ENCODE results near the gene KLK10. TPM values are rescaled to one million over a fixed set of nuclear protein-coding genes. Genes with fewer than 3 reads are reported as not detected.
A peak's percentile ranks its signal among the peaks of the same experiment; 100 is the strongest.

The KLK10 gene
- total RNA-seq, 1 experiment from 2014 or later: 33.6 TPM

DNA sequence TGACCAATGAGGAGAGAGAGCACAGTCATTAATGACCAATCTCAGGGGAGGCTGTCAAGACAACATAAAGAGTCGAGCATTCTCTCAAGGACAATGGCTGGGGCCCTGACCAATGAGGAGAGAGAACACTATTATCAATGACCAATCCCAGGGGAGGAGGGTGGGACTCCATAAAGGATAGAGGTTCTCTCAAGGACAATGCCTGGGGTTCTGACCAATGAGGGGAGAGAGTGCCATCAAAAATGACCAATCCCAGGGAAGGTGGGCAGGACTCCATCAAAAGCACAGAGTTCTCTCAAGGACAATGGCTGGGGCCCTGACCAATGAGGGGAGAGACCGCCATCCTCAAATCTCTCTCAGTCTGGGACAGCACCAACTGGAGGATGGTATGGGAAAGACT, 10.2 kb upstream of the KLK10 start:
- no peak overlapping the region for H3K27ac ChIP-seq (ENCODE audit: low read depth, low read length)
- intact Hi-C loops (cut with micrococcal nuclease): no loop called here
- H3K79me2 ChIP-seq (ENCODE audit: insufficient read depth, low read length): no peaks in the 10 kb centered on the region
- DNase-seq (ENCODE audit: low read depth, low spot score): no peak
- POLR2A ChIA-PET: no interaction called here
- H3K4me3 ChIP-seq (replicated peaks in 1 of 2; ENCODE audit: low read depth in 1 of 2, low read length in 2 of 2): no peak overlapping the region
- no peak overlapping the region for H3K4me2 ChIP-seq (ENCODE audit: low read length)
- no peaks in the 10 kb centered on the region for H3K36me3 ChIP-seq (ENCODE audit: control insufficient read depth in 1 of 2, insufficient read depth in 2 of 2, low read length in 2 of 2)
- H3K27me3 ChIP-seq (ENCODE audit: insufficient read depth, low read length): no peaks in the 10 kb centered on the region
- H3K9me3 ChIP-seq (ENCODE audit: control insufficient read depth in 1 of 2, insufficient read depth in 1 of 2, low read depth in 1 of 2, low read length in 2 of 2): no peaks in the 10 kb centered on the region
- peaks cover 0 to 12% of the 10 kb centered on the region in 2 experiments; a peak in 2 of 4 replicates for H3K4me1 ChIP-seq (ENCODE audit: control insufficient read depth in 1 of 2, insufficient read depth in 2 of 2, low read length in 2 of 2)
- TF ChIP-seq RAD21 (IDR thresholded peaks at IDR 0.05; ENCODE audit: low read depth): no peak
- TF ChIP-seq SP1 (IDR thresholded peaks at IDR 0.05; ENCODE audit: low read depth): no peak
- TF ChIP-seq YY1 (IDR thresholded peaks at IDR 0.05; ENCODE audit: extremely low read depth, insufficient replicate concordance, low read depth, low read length): no peak
- no peak for TF ChIP-seq POLR2A (IDR thresholded peaks at IDR 0.05; ENCODE audit: borderline replicate concordance, extremely low read depth, insufficient read depth, insufficient read length)
- no peak for TF ChIP-seq FOSL1 (IDR thresholded peaks at IDR 0.05; ENCODE audit: low read depth)
- CTCF ChIA-PET: no interaction called here
- no TSS peak for BruUV-seq (replicated peaks)
- RAD21 ChIA-PET (ENCODE audit: low non-redundant PET in 1 of 2, low total read pairs in 2 of 2, uncharacterized antibody in 2 of 2, unreplicated experiment in 2 of 2): no interaction called here
- no peak overlapping the region for H3K9ac ChIP-seq (ENCODE audit: low read length)
- H4K20me1 ChIP-seq (ENCODE audit: insufficient read depth): no peaks in the 10 kb centered on the region
- H2AFZ ChIP-seq (ENCODE audit: low read depth, low read length, poor library complexity, severe bottlenecking): no peak overlapping the region
- H3K9me2 ChIP-seq (ENCODE audit: insufficient read depth): no peaks in the 10 kb centered on the region
- peak; percentile 67 for ATAC-seq

DNA sequence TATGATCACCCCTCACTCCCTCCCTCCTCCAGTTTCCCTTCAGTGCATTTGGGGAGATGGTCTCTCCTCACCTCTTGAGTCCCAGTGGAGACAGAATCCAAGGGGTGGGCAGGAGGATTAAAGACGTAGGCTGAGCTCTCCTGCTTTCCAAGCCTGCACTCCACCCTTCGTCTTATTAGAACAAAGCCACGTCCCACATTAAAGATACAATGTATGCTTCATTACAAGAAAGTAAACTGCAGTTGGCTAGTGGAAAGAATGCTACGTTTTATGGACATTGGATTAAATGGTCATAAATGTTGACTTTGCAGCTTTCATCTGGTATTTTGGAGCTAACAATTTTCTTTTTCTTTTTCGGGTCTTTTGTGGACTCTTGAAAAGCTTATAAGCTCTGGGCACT, 8.4 kb upstream of the KLK10 start:
- no peak overlapping the region for H3K9ac ChIP-seq (ENCODE audit: low read length)
- H3K4me2 ChIP-seq (ENCODE audit: low read length): no peak overlapping the region
- H3K4me1 ChIP-seq (ENCODE audit: control insufficient read depth in 1 of 2, insufficient read depth in 2 of 2, low read length in 2 of 2): peaks cover 0 to 12% of the 10 kb centered on the region in 2 experiments; a peak in 2 of 4 replicates
- ATAC-seq (no peak), DNase-seq (ENCODE audit: low read depth, low spot score) (no peak)
- H3K36me3 ChIP-seq (ENCODE audit: control insufficient read depth in 1 of 2, insufficient read depth in 2 of 2, low read length in 2 of 2): no peaks in the 10 kb centered on the region
- POLR2A ChIA-PET: interaction anchor here (0.9 kb wide), 1 partner anchor 9 kb away, joined by 3 read pairs; no protein-coding TSS in a partner anchor
- CTCF ChIA-PET: interaction anchor here (0.7 to 1.2 kb wide), 3 partner anchors 9 to 69 kb away, joined by 3 read pairs; no protein-coding TSS in a partner anchor
- TF ChIP-seq MAX (IDR thresholded peaks at IDR 0.05) (no peak), SP1 (IDR thresholded peaks at IDR 0.05; ENCODE audit: low read depth) (no peak), CEBPB (IDR thresholded peaks at IDR 0.05; ENCODE audit: low read depth) (no peak), FOSL1 (IDR thresholded peaks at IDR 0.05; ENCODE audit: low read depth) (no peak), TCF7L2 (IDR thresholded peaks at IDR 0.05; ENCODE audit: borderline replicate concordance, extremely low read depth, insufficient read depth, insufficient read length) (no peak), RAD21 (IDR thresholded peaks at IDR 0.05; ENCODE audit: low read depth) (no peak), YY1 (IDR thresholded peaks at IDR 0.05; ENCODE audit: extremely low read depth, insufficient replicate concordance, low read depth, low read length) (no peak), SRF (IDR thresholded peaks at IDR 0.05; ENCODE audit: low read depth) (no peak), ELF1 (IDR thresholded peaks at IDR 0.05; ENCODE audit: borderline replicate concordance, low read depth) (no peak), EZH2phosphoT487 (IDR thresholded peaks at IDR 0.05; ENCODE audit: borderline replicate concordance) (no peak), ATF3 (IDR thresholded peaks at IDR 0.05) (no peak), CTCF (IDR thresholded peaks at IDR 0.05 in 2 of 3, conservative IDR thresholded peaks at IDR 0.05 in 1 of 3; ENCODE audit: borderline replicate concordance in 1 of 3, insufficient read depth in 1 of 3, low read depth in 2 of 3, low read length in 2 of 3) (no peak), ZNF274 (IDR thresholded peaks at IDR 0.05; ENCODE audit: low read depth, low read length) (no peak), ZFX (IDR thresholded peaks at IDR 0.05) (no peak)
- no peak overlapping the region for H3K27ac ChIP-seq (ENCODE audit: low read depth, low read length)
- BruUV-seq (replicated peaks): no TSS peak
- no peak overlapping the region for H3K4me3 ChIP-seq (replicated peaks in 1 of 2; ENCODE audit: low read depth in 1 of 2, low read length in 2 of 2)
- H3K9me3 ChIP-seq (ENCODE audit: control insufficient read depth in 1 of 2, insufficient read depth in 1 of 2, low read depth in 1 of 2, low read length in 2 of 2): no peaks in the 10 kb centered on the region
- RAD21 ChIA-PET (ENCODE audit: low non-redundant PET in 1 of 2, low total read pairs in 2 of 2, uncharacterized antibody in 2 of 2, unreplicated experiment in 2 of 2): no interaction called here
- H2AFZ ChIP-seq (ENCODE audit: low read depth, low read length, poor library complexity, severe bottlenecking): no peak overlapping the region
- no peaks in the 10 kb centered on the region for H3K9me2 ChIP-seq (ENCODE audit: insufficient read depth)
- intact Hi-C loops (cut with micrococcal nuclease): no loop called here
- no peaks in the 10 kb centered on the region for H4K20me1 ChIP-seq (ENCODE audit: insufficient read depth)
- no peaks in the 10 kb centered on the region for H3K27me3 ChIP-seq (ENCODE audit: insufficient read depth, low read length)
- no peaks in the 10 kb centered on the region for H3K79me2 ChIP-seq (ENCODE audit: insufficient read depth, low read length)
